Fibroblast of lung (primary cell): ENCODE data around the gene MOB1B. TPM values are rescaled to one million over a fixed set of nuclear protein-coding genes. Genes with fewer than 3 reads are reported as not detected.

Experiments used
- DNase-seq, 2 donors: peaks; one replicate each; pipeline versions ENCODE4 v3.0.0 to v3.0.0-alpha.2; 2010; ENCODE audit warnings: low read depth in 2 of 2
- H2AFZ ChIP-seq: 2 replicates; pipeline ENCODE4 v1.5.1; 2012; ENCODE audit warnings: low read length, control low read depth, inconsistent platforms
- H3K27ac ChIP-seq: 2 replicates; pipeline ENCODE4 v1.5.1; 2011; ENCODE audit warnings: low read length, control low read depth; ENCODE audit not compliant: insufficient read depth
- H3K27me3 ChIP-seq: 2 replicates; pipeline ENCODE4 v1.5.1; 2011; ENCODE audit warnings: mild to moderate bottlenecking, low read length; ENCODE audit not compliant: control insufficient read depth, insufficient read depth
- H3K36me3 ChIP-seq: 2 replicates; pipeline ENCODE4 v1.5.1; 2011; ENCODE audit warnings: low read length; ENCODE audit not compliant: control insufficient read depth, insufficient read depth
- H3K4me1 ChIP-seq: 2 replicates; pipeline ENCODE4 v1.5.1; 2011; ENCODE audit warnings: low read length; ENCODE audit not compliant: control insufficient read depth, insufficient read depth; ENCODE audit errors: extremely low read depth
- H3K4me2 ChIP-seq: 2 replicates; pipeline ENCODE4 v1.5.1; 2011; ENCODE audit warnings: low read length, control low read depth; ENCODE audit not compliant: insufficient read depth; ENCODE audit errors: extremely low read depth
- H3K4me3 ChIP-seq, 4 experiments: fragments of 200-600 bp in 1 of 4; sonication (generic) in 1 of 4; replicated peaks in 1 of 4; 2 replicates each; pipeline ENCODE4 v1.5.1; 2011 to 2016; ENCODE audit warnings: low read length in 4 of 4, low read depth in 3 of 4, mild to moderate bottlenecking in 3 of 4, control low read depth in 2 of 4, inconsistent platforms in 1 of 4, mixed read lengths in 1 of 4; ENCODE audit not compliant: insufficient read depth in 1 of 4; ENCODE audit errors: control extremely low read depth in 1 of 4
- H3K79me2 ChIP-seq: 2 replicates; pipeline ENCODE4 v1.5.1; 2012; ENCODE audit warnings: mild to moderate bottlenecking, low read length, inconsistent platforms; ENCODE audit not compliant: control insufficient read depth, insufficient read depth
- H3K9ac ChIP-seq: 2 replicates; pipeline ENCODE4 v1.5.1; 2011; ENCODE audit warnings: mild to moderate bottlenecking, low read length, control low read depth; ENCODE audit not compliant: insufficient read depth
- H3K9me3 ChIP-seq: 2 replicates; pipeline ENCODE4 v1.5.1; 2012; ENCODE audit warnings: low read depth, low read length; ENCODE audit not compliant: control insufficient read depth, insufficient read depth
- H4K20me1 ChIP-seq: 2 replicates; pipeline ENCODE4 v1.5.1; 2011; ENCODE audit warnings: low read length; ENCODE audit not compliant: control insufficient read depth, insufficient read depth; ENCODE audit errors: extremely low read depth
- CTCF ChIP-seq, 2 donors: IDR thresholded peaks in 1 of 2; conservative IDR thresholded peaks in 1 of 2; 1 replicate in 1 of 2; 2 replicates in 1 of 2; pipeline ENCODE4 v1.5.1; 2011 to 2012; ENCODE audit warnings: low read length in 2 of 2, control low read depth in 1 of 2, inconsistent platforms in 1 of 2, low read depth in 1 of 2, mild to moderate bottlenecking in 1 of 2
- EZH2 ChIP-seq: IDR thresholded peaks from 2 replicates; pipeline ENCODE4 v1.5.1; 2012; ENCODE audit warnings: low read length, control low read depth, mild to moderate bottlenecking; ENCODE audit errors: missing control alignments
- polyA minus RNA-seq: library from RNA; depleted of rRNA, polyadenylated mRNA; stranded (reverse); fragments of >200 nt; gene quantifications from 2 replicates; pipeline ENCODE4 v1.2.3, GENCODE V29; 2011; ENCODE audit warnings: low replicate concordance
- polyA plus RNA-seq, 2 donors: library from polyadenylated mRNA; depleted of rRNA in 1 of 2; stranded (reverse) in 1 of 2; unstranded in 1 of 2; fragments of >200 nt; gene quantifications; 2 replicates each; pipeline ENCODE4 v1.2.1, GENCODE V29; 2011 to 2012; ENCODE audit warnings: missing spikeins in 1 of 2
- total RNA-seq: library from RNA; depleted of rRNA; stranded (reverse); fragments of >200 nt; gene quantifications from 2 replicates; pipeline ENCODE4 v1.2.1, GENCODE V29; 2014

The MOB1B gene
- total RNA-seq (11.3 and 17.5 TPM in 2 replicates), polyA plus RNA-seq (14.9 and 20.7 TPM in 2 replicates), polyA minus RNA-seq (6.1 and 32.3 TPM in 2 replicates)
- 10.5 and 13.8 TPM in 2 replicates for polyA plus RNA-seq (2012)

- Histone ChIP-seq H3K9ac (peak within 1 kb of the TSS; percentile 83), H2AFZ (peak within 1 kb of the TSS; percentile 99), H3K9me3 (no peaks in the 10 kb centered on the region), H3K27me3 (no peaks in the 10 kb centered on the region), H3K27ac (peak within 1 kb of the TSS; percentile 69), H4K20me1 (no peaks in the 10 kb centered on the region), H3K4me1 (no peaks in the 10 kb centered on the region), H3K79me2 (peaks cover 44% of the 10 kb centered on the region), H3K4me3 (peak within 1 kb of the TSS; percentile 73 to 100 (median 77)), H3K36me3 (no peaks in the 10 kb centered on the region), H3K4me2 (peak within 1 kb of the TSS; percentile 99)
- peak; percentile 87 to 91 for DNase-seq
- peak in 1 of 2 donors; percentile 43 for TF ChIP-seq CTCF (conservative IDR thresholded peaks at IDR 0.05 in 1 of 2, IDR thresholded peaks at IDR 0.05 in 1 of 2; ENCODE audit: low read depth in 1 of 2, low read length in 2 of 2)
- no peak for TF ChIP-seq EZH2
Observed at GRCh38 chr4:70901984-70902576, at the start of gene MOB1B. MOB1B (plus strand) TSS chr4:70902369; CDS start chr4:70902537, 168 bp downstream.

- TF ChIP-seq EZH2 (no peak), CTCF (conservative IDR thresholded peaks at IDR 0.05 in 1 of 2, IDR thresholded peaks at IDR 0.05 in 1 of 2; ENCODE audit: low read depth in 1 of 2, low read length in 2 of 2) (no peak)
- H2AFZ ChIP-seq: no peak overlapping the region
- no peaks in the 10 kb centered on the region for H4K20me1 ChIP-seq
- no peak overlapping the region for H3K9ac ChIP-seq
- H3K4me3 ChIP-seq: no peak overlapping the region
- H3K4me2 ChIP-seq: no peak overlapping the region
- peak in 1 of 2 donors; percentile 74 for DNase-seq
- no peak overlapping the region for H3K27ac ChIP-seq
- no peaks in the 10 kb centered on the region for H3K27me3 ChIP-seq
- H3K79me2 ChIP-seq: no peaks in the 10 kb centered on the region
- no peaks in the 10 kb centered on the region for H3K4me1 ChIP-seq
- no peaks in the 10 kb centered on the region for H3K9me3 ChIP-seq
- no peaks in the 10 kb centered on the region for H3K36me3 ChIP-seq
Observed at GRCh38 chr4:70855464-70855863, 46.7 kb upstream of the MOB1B start.

GRCh38 chr4:70858454-70858853 is 43.7 kb upstream of the MOB1B start:
- no peak for TF ChIP-seq CTCF (conservative IDR thresholded peaks at IDR 0.05 in 1 of 2, IDR thresholded peaks at IDR 0.05 in 1 of 2; ENCODE audit: low read depth in 1 of 2, low read length in 2 of 2)
- no peak for TF ChIP-seq EZH2
- Histone ChIP-seq H3K4me1 (no peaks in the 10 kb centered on the region), H3K9ac (no peak overlapping the region), H3K4me3 (no peak overlapping the region), H3K79me2 (no peaks in the 10 kb centered on the region), H2AFZ (no peak overlapping the region), H4K20me1 (no peaks in the 10 kb centered on the region), H3K36me3 (no peaks in the 10 kb centered on the region), H3K4me2 (no peak overlapping the region), H3K27ac (no peak overlapping the region), H3K9me3 (no peaks in the 10 kb centered on the region), H3K27me3 (no peaks in the 10 kb centered on the region)
- no peak for DNase-seq
